ENCODE measurements around the gene PBX1.

Gene PBX1

DNA sequence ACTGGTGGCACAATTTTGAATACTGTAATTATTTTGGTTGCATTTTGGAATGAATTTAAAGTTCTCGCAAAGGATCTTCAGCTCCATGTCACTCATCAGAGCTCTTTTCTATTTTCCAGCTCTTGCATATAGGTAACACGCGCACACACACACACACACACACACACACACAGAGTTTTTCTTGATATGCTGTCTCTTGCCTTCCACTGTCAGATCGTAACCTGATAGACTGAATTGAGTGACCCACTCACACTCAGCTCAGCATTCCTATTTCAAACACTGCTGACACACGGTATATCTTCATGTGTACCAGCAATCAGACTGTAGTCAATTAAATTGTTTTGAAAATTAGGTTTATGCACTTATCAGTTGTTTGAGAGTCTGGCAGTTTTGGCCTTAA is 214.1 kb downstream of the PBX1 start:
- Histone ChIP-seq H3K9me3 (replicated peaks; ENCODE audit: insufficient read depth, low read length) (no peaks in the 10 kb centered on the region), H3K4me3 (ENCODE audit: low read length) (no peak overlapping the region), H4K20me1 (ENCODE audit: insufficient read depth, low read length) (no peaks in the 10 kb centered on the region), H2AFZ (ENCODE audit: low read length) (no peak overlapping the region), H3K4me1 (ENCODE audit: low read length) (peaks cover 17% of the 10 kb centered on the region), H3K4me2 (ENCODE audit: low read depth, low read length) (no peak overlapping the region), H3K9ac (ENCODE audit: low read length) (no peak overlapping the region), H3K79me2 (ENCODE audit: low read length) (no peaks in the 10 kb centered on the region), H3F3A (ENCODE audit: insufficient read depth, low read length) (peaks cover 4% of the 10 kb centered on the region), H3K27ac (ENCODE audit: low read length) (no peak overlapping the region), H3K27me3 (replicated peaks; ENCODE audit: insufficient read depth, low read length) (no peaks in the 10 kb centered on the region), H3K9me2 (replicated peaks; ENCODE audit: insufficient read depth, low read length) (no peaks in the 10 kb centered on the region), H3K36me3 (replicated peaks; ENCODE audit: insufficient read depth, low read length) (no peaks in the 10 kb centered on the region)
- no peak for DNase-seq
- TF ChIP-seq EZH2 (optimal IDR thresholded peaks at IDR 0.05; ENCODE audit: low read depth, low read length): no peak
- TF ChIP-seq CTCF (IDR thresholded peaks at IDR 0.05; ENCODE audit: low read length): no peak
- TF ChIP-seq EZH2phosphoT487 (IDR thresholded peaks at IDR 0.05; ENCODE audit: low read length): no peak

- H3K36me3 ChIP-seq (replicated peaks; ENCODE audit: insufficient read depth, low read length): no peaks in the 10 kb centered on the region
- no peak overlapping the region for H3K27ac ChIP-seq (ENCODE audit: low read length)
- H3K9ac ChIP-seq (ENCODE audit: low read length): no peak overlapping the region
- H3K4me3 ChIP-seq (ENCODE audit: low read length): no peak overlapping the region
- no peaks in the 10 kb centered on the region for H3K79me2 ChIP-seq (ENCODE audit: low read length)
- no peaks in the 10 kb centered on the region for H3F3A ChIP-seq (ENCODE audit: insufficient read depth, low read length)
- no peak for TF ChIP-seq EZH2phosphoT487 (IDR thresholded peaks at IDR 0.05; ENCODE audit: low read length)
- no peak for TF ChIP-seq EZH2 (optimal IDR thresholded peaks at IDR 0.05; ENCODE audit: low read depth, low read length)
- no peak for TF ChIP-seq CTCF (IDR thresholded peaks at IDR 0.05; ENCODE audit: low read length)
- no peak for DNase-seq
- H4K20me1 ChIP-seq (ENCODE audit: insufficient read depth, low read length): no peaks in the 10 kb centered on the region
- no peaks in the 10 kb centered on the region for H3K9me3 ChIP-seq (replicated peaks; ENCODE audit: insufficient read depth, low read length)
- H3K9me2 ChIP-seq (replicated peaks; ENCODE audit: insufficient read depth, low read length): no peaks in the 10 kb centered on the region
- H3K27me3 ChIP-seq (replicated peaks; ENCODE audit: insufficient read depth, low read length): no peaks in the 10 kb centered on the region
- H3K4me1 ChIP-seq (ENCODE audit: low read length): peaks cover 10% of the 10 kb centered on the region
- no peak overlapping the region for H3K4me2 ChIP-seq (ENCODE audit: low read depth, low read length)
- H2AFZ ChIP-seq (ENCODE audit: low read length): no peak overlapping the region
Observed at GRCh38 chr1:164774413-164774812, 215.4 kb downstream of the PBX1 start.

DNA sequence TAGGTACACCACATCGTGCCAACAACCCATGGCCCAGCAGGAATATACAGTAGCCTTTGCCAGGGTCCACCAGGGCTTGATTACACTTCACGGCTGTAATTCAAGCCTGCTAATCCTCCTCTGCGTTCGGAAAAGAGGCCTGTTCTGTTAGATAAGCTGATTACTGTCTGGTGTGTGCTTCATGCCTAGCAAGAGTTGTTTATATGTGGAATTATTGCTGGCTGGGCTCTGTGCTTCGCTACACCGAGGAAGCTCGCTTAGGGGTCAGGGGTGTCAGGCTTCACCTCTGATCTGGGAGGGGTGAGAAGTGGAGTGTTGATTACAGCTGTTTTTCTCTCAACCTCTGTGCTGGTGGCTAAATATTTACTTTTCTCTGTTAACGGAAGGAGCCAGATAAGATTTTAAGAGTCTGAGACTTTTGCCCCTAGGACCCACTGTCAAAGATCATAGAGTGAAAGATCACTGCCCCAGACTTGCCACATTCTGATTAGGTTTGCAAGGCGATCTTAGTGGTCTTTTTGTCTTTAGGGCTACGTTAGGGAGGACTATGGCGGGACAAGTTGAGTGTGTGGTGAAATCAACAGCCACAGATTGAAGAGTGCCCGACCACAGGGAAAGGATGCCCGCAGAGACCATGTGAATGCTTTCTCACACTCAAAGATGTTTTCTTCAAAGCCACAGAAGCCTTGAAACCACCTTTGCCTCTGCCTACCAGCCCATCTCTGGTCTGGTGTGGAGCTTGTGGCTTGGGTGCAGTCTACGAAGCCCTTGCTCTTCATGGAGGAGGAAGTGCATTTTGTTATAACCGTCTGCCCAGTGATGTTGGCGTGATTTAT is 216.1 kb downstream of the PBX1 start:
- no peak for DNase-seq
- Histone ChIP-seq H3K27me3 (replicated peaks; ENCODE audit: insufficient read depth, low read length) (no peaks in the 10 kb centered on the region), H3K79me2 (ENCODE audit: low read length) (no peaks in the 10 kb centered on the region), H3K4me3 (ENCODE audit: low read length) (no peak overlapping the region), H3K27ac (ENCODE audit: low read length) (no peak overlapping the region), H3K4me1 (ENCODE audit: low read length) (peaks cover 10% of the 10 kb centered on the region), H3K9me3 (replicated peaks; ENCODE audit: insufficient read depth, low read length) (no peaks in the 10 kb centered on the region), H3F3A (ENCODE audit: insufficient read depth, low read length) (no peaks in the 10 kb centered on the region), H3K9me2 (replicated peaks; ENCODE audit: insufficient read depth, low read length) (no peaks in the 10 kb centered on the region), H3K4me2 (ENCODE audit: low read depth, low read length) (no peak overlapping the region), H3K36me3 (replicated peaks; ENCODE audit: insufficient read depth, low read length) (no peaks in the 10 kb centered on the region), H2AFZ (ENCODE audit: low read length) (no peak overlapping the region), H4K20me1 (ENCODE audit: insufficient read depth, low read length) (no peaks in the 10 kb centered on the region), H3K9ac (ENCODE audit: low read length) (no peak overlapping the region)
- TF ChIP-seq EZH2 (optimal IDR thresholded peaks at IDR 0.05; ENCODE audit: low read depth, low read length) (no peak), EZH2phosphoT487 (IDR thresholded peaks at IDR 0.05; ENCODE audit: low read length) (no peak), CTCF (IDR thresholded peaks at IDR 0.05; ENCODE audit: low read length) (no peak)
